GM18520 (cell line): ENCODE measurements around the gene XRRA1.
"Not testable (repeated sequence)": the region's sequence is repeated elsewhere in the genome, so short reads cannot be mapped to it uniquely, and the experiment has no call there.

ENCODE experiments used
- ATAC-seq: cut with Tn5 transposase; IDR thresholded peaks from one replicate; pipeline ENCODE4 v1.9.1; 2021; ENCODE audit not compliant: unreplicated experiment

The XRRA1 gene

GRCh38 chr11:74837191-74837590 lies 111.7 kb downstream of the XRRA1 start:
- ATAC-seq, result no peak

- no peak for ATAC-seq
These were observed 122.0 kb downstream of the XRRA1 start for GRCh38 chr11:74826901-74827300.

- ATAC-seq, result not testable (repeated sequence)
These were observed 123.3 kb downstream of the XRRA1 start for GRCh38 chr11:74825596-74825995.

GRCh38 chr11:74824285-74824982 lies 124.5 kb downstream of the XRRA1 start:
- ATAC-seq, result no peak

GRCh38 chr11:74822170-74822569 lies 126.7 kb downstream of the XRRA1 start:
- ATAC-seq, result no peak

GRCh38 chr11:74820763-74821162 lies 128.1 kb downstream of the XRRA1 start:
- ATAC-seq, result no peak

GRCh38 chr11:74819400-74819799 lies 129.5 kb downstream of the XRRA1 start:
- no peak for ATAC-seq

- ATAC-seq, result no peak
These were observed 130.5 kb downstream of the XRRA1 start for GRCh38 chr11:74818283-74818946.

- ATAC-seq, result no peak
These were observed 132.2 kb downstream of the XRRA1 start for GRCh38 chr11:74816664-74817063.

GRCh38 chr11:74815966-74816365 lies 132.9 kb downstream of the XRRA1 start:
- ATAC-seq, result no peak

GRCh38 chr11:74809801-74810200 lies 139.1 kb downstream of the XRRA1 start:
- ATAC-seq, result no peak

- ATAC-seq, result no peak
These were observed 142.6 kb downstream of the XRRA1 start for GRCh38 chr11:74806267-74806666.

GRCh38 chr11:74791333-74792100 lies 157.4 kb downstream of the XRRA1 start:
- ATAC-seq, result no peak
